Stimulated activated CD8-positive, alpha-beta memory T cell treated with anti-CD3 and anti-CD28 coated beads, Interleukin-12 subunit alpha, Interleukin-12 subunit beta, amount 100 ng/mL, for 24 hours (primary cell): ENCODE measurements around the gene RALGDS.

Experiments used
- DNase-seq: peaks from one replicate; pipeline ENCODE4 v3.0.0-alpha.2; 2020; ENCODE audit errors: extremely low read depth

RALGDS gene

GRCh38 chr9:133119103-133119845, 1.8 kb downstream of the RALGDS start:
- DNase-seq, result no peak

DNA sequence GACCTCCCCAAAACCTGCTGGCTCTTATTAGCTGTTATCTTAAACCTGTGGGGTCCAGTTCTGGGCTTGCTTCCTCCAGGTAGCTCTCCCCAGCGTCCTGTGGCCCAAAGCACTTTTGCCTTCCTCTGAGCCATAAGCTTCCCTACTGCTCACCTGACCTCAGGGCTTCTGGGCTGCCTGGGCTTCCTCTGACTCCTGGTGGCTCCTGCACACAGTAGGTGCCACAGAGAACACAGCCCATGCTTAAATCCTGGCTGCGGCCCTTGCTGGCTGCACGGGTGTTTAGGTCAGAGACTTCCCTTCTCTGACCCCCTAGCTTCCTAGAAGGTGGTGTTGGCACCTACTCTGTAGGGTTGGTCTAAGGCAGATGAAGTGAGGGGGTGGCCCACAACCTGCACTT, 2.5 kb downstream of the RALGDS start:
- DNase-seq, result no peak

DNA sequence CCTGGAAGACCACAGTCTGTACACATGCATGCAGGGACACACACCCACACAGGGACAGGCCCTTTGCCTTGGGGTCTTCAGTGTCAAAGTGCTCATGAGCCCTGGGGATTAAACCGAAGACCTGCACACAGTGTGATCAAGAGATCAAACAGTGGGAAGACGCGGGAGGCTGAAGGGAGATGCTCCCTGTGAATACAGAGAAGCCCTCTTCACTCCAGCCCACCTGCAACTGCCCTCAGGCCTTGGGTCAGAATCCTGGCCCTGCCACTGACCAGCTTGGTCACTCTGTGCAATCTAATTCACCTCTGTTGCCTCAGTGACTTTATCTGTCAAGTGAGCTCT, 2.9 kb downstream of the RALGDS start:
- DNase-seq, result no peak

GRCh38 chr9:133117271-133118178, 3.5 kb downstream of the RALGDS start:
- DNase-seq, result no peak

- DNase-seq, result no peak
These were observed 4.5 kb downstream of the RALGDS start for GRCh38 chr9:133116346-133117231.

DNA sequence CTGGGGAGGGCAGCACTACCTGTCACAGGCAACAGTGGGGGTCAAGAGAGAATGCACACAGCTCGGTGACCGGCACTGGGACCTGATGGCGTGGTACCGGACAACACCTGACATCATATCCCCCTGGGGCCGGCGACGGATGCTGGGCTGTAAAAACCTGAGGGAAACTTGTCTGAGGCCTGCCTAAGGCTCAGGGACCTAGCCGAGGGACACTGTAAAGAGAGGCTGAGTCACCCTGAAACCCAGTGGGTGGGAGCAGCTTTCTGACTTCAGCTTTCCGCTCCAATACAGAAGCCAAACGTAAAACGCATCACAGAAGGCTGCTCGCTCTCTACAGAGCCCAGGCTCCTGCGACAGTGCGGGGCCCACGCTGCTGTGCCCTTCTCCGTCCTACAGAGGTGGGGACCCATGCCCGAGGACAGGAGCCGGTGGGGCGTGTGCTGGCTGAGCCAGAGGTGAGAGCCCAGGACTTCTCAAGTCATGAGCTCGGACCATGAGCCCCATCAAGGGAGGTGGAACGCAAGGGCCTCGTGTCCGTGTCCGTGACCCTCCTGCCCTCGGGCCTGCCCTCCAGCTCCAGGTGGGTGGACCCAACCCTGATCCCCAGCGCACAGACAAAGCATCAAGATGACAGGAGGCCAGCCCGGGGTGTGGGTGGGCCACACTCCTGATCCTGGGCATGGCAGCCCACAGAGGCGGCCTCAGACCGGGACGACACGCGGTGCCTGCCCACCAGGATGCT, 5.3 kb downstream of the RALGDS start:
- DNase-seq, result no peak

- DNase-seq, result no peak
These were observed 6.0 kb downstream of the RALGDS start for GRCh38 chr9:133114886-133115603.

GRCh38 chr9:133113949-133114885, 6.8 kb downstream of the RALGDS start:
- DNase-seq, result no peak

- DNase-seq, result no peak
These were observed 7.7 kb downstream of the RALGDS start for GRCh38 chr9:133113163-133113948.

- DNase-seq, result no peak
These were observed 8.4 kb downstream of the RALGDS start for GRCh38 chr9:133112663-133113026.

- DNase-seq, result no peak
These were observed 9.0 kb downstream of the RALGDS start for GRCh38 chr9:133111808-133112662.

DNA sequence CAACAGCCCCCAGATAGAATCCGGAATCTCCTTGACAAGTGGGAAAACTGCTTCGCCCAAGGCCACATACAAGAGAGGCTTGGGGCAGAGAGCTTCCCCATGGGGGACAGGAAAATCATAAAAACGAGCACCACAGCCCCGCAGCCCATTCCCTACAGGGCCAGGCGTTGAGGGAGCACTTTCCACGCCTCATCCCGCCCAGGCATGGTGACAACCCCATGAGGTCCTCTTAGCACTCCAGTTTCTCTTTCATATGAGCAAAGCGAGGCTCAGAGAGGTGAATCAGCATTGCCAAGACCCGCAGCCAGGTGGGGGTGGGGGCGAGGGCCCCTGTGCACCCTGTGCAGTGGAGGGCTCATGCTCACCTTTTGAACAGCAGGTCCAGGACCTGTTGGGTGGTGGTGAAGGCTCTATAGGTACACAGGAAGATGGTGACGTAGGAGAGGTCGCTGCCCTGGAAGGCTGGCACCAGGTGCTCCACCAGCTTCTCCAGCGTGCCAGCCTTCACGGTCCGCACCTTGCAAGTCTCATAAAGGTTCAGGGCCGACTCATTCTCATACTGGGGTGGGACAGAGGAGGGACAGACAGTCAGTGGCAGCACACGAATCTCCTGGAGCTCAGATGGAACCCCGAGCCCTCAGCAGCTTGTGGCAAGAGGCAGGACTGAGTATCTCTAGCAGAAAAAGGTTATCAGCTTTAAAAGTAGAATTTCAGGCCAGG, 10.9 kb downstream of the RALGDS start:
- no peak for DNase-seq

DNA sequence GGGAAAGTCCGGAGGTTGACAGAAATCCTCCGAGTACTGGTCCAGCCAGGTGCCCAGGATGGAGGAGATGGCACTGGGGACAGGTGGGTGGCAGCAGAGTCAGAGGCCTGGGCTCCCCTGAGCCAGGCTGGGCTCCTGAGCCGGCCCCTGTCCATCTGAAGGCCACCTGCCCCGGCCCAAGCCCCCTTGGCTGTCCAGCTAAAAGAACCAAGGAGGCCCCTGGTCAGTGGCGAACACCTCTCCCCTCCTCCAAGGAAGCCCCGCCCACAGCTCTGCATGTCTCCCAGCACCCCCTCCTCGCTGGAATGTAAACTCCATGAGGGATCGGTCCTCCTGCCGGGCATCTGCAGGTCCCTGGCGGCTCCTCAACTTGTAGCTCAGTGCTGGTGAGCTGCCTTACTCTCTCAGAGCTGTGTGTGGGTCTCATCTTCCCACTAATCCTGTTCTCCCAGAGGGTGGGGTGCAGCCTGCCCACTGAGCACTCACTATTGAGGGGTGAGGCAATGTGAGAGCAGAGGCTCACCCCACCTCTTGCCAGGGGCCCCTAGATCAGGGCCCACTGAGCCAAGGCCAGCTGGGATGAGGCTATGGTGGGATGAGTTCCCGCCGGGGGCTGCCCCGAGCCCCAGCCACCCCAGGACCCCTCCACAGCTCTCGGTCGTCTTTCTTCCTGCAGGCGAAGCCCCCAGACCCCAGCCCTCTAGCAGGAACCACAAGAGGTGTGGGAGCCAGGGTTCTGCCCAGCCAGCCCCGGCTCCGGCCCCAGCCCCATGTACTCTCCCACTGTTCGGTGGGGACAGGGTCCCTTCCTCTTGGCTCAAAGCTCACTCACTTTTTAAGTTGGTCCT, 12.0 kb downstream of the RALGDS start:
- no peak for DNase-seq

DNA sequence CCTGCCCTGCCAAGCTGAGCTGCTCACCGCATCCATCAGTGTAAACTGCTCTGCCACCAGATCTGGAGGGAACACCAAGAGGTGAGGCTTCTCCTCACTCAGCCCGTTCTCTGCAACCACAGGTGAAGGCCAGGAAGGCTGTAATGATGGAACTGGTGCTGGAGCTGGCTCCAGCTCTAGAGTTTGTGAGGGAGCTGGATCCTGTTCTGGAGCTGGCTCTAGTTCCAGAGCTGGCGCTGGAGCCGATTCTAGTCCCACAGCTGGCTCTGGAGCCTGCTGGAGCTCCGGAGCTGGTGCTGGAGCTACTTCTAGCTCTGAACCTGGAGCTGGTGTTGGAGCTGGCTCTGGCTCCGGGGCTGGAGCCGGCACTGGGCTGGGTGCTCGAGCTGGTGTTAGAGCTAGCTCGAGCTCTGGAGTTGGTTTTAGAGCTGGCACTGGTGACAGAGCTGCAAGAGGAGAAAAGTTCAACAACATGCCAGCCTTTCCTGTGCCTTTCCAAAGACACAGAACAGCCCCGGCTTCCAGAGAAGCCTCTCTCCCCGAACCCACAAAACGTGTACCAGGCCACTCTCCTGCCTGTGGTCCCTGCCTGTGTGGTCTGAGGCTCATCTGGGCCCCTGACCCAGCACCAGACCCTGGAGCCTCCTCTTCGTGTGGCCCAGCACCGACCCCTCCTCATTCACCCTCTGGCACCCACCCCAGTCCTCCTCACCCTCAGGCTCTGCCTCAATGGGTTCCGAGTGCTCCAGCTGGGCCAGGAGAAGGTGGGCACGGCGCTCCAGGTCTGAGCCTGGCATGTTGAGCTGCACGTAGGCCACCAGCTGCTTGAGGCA, 12.9 kb downstream of the RALGDS start:
- no peak for DNase-seq

DNA sequence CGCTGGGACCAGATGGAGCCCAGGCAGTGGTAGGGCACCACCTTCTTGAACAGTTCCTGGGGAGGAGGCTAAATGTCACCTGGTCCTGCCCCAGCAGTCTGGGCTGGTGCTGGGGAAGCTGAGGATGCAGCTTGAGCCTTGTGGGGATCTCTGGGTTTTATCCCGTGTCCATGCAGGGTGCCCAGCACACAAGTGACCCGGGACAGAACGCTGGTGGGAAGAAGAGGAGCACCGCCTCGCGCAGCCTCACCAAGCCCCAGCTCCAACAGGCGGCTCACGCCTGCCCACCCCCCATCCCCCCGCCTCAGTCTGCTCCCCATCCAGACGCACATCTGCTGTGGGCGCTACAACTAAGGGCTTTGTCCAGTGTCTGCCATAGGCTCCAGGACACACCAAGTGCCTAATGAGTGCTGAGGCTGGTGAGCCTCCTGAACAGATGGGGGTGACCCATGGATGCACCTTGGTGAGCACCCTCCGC, 13.8 kb downstream of the RALGDS start:
- DNase-seq, result no peak
